ENCODE results near the gene CREB3L2. TPM values are rescaled to one million over a fixed set of nuclear protein-coding genes. Genes with fewer than 3 reads are reported as not detected.

Gene CREB3L2
- polyA plus RNA-seq, 3 donors, result 6.9 to 12.9 (median 11.9) TPM

DNA sequence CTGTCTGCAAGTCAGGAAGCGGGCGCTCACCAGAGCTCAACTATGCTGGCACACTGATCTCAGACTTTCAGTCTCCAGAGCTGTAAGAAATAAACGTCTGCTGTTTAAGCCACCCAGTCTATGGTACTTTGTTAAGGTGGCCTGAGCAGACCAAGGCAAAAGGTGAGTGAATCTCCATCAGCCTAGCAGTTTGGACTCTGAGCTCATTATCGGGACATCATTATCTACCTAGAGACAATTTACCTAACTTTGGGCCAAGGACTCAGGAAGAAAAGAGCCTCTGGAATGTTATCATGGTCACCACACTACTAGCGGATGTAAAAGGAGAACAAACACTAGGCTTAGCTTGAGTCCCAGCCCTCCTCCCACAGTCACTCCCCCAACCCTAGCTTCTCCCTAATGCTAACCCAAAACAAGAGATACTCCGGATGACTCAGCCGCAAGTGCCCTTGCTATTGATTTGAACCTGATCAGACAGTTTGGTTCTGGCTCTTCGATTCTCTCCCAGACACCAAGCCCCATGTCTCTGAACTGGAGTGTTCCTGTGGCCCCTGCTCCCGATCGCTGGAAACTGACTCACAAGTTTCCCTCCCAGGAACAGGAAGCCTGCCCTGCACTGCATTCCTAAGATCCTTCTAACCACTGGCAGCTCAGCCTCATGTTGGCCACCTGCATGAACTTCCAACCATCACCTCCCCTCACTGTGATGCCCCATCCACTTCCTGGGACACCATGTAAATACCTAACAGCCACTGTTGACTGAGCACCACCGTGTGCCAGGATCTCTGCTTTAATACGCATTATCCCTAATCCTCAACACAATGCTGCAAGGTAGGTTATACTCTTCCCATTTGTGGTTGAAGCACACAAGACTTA lies 34.5 kb downstream of the CREB3L2 start:
- Histone ChIP-seq H3K4me1 (ENCODE audit: control insufficient read depth in 1 of 2, insufficient read depth in 2 of 2, low read length in 2 of 2) (peaks cover 9 to 31% of the 10 kb centered on the region in 2 donors), H3K9ac (ENCODE audit: insufficient read depth, low read length, poor library complexity, severe bottlenecking) (no peak overlapping the region), H3K27me3 (ENCODE audit: control insufficient read depth in 2 of 2, insufficient read depth in 2 of 2, low read length in 2 of 2) (no peaks in the 10 kb centered on the region), H4K20me1 (ENCODE audit: insufficient read depth, low read length) (no peaks in the 10 kb centered on the region), H3K4me3 (replicated peaks in 1 of 3; ENCODE audit: low read depth in 2 of 3, low read length in 3 of 3) (no peak overlapping the region), H3K36me3 (replicated peaks in 1 of 2; ENCODE audit: control insufficient read depth in 1 of 2, insufficient read depth in 2 of 2, low read length in 2 of 2) (no peaks in the 10 kb centered on the region), H3K9me3 (replicated peaks in 1 of 2; ENCODE audit: control insufficient read depth in 1 of 2, insufficient read depth in 1 of 2, low read length in 2 of 2) (no peaks in the 10 kb centered on the region), H3K79me2 (ENCODE audit: insufficient read depth, low read length) (peaks cover 77% of the 10 kb centered on the region), H3K4me2 (replicated peaks; ENCODE audit: extremely low read depth, low read length, poor library complexity, severe bottlenecking) (no peak overlapping the region), H3K27ac (ENCODE audit: low read depth in 1 of 2, low read length in 2 of 2) (peak overlapping the region in 1 of 2 donors; percentile 24), H2AFZ (ENCODE audit: insufficient read depth, low read depth, low read length, poor library complexity, severe bottlenecking) (no peak overlapping the region)
- TF ChIP-seq, protein P1, sequence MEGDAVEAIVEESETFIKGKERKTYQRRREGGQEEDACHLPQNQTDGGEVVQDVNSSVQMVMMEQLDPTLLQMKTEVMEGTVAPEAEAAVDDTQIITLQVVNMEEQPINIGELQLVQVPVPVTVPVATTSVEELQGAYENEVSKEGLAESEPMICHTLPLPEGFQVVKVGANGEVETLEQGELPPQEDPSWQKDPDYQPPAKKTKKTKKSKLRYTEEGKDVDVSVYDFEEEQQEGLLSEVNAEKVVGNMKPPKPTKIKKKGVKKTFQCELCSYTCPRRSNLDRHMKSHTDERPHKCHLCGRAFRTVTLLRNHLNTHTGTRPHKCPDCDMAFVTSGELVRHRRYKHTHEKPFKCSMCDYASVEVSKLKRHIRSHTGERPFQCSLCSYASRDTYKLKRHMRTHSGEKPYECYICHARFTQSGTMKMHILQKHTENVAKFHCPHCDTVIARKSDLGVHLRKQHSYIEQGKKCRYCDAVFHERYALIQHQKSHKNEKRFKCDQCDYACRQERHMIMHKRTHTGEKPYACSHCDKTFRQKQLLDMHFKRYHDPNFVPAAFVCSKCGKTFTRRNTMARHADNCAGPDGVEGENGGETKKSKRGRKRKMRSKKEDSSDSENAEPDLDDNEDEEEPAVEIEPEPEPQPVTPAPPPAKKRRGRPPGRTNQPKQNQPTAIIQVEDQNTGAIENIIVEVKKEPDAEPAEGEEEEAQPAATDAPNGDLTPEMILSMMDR (IDR thresholded peaks at IDR 0.05), result no peak
- no peak for DNase-seq
- Mint-ChIP-seq H3K4me3 (no peak overlapping the region), H3K36me3 (peaks cover 6 to 7% of the 10 kb centered on the region in 2 donors), H3K27me3 (ENCODE audit: low read depth in 3 of 3) (no peaks in the 10 kb centered on the region), H3K4me1 (peaks cover 46% of the 10 kb centered on the region), H3K9me3 (peaks cover 0 to 6% (median 0%) of the 10 kb centered on the region in 7 donors), H3K27ac (peak overlapping the region in 5 of 7 donors; percentile 4 to 71 (median 67))
- intact Hi-C loops (cut with micrococcal nuclease), result no loop called here
- WGBS (ENCODE audit: insufficient coverage), result 67% methylated on average over 10 of the region's 12 CpGs

DNA sequence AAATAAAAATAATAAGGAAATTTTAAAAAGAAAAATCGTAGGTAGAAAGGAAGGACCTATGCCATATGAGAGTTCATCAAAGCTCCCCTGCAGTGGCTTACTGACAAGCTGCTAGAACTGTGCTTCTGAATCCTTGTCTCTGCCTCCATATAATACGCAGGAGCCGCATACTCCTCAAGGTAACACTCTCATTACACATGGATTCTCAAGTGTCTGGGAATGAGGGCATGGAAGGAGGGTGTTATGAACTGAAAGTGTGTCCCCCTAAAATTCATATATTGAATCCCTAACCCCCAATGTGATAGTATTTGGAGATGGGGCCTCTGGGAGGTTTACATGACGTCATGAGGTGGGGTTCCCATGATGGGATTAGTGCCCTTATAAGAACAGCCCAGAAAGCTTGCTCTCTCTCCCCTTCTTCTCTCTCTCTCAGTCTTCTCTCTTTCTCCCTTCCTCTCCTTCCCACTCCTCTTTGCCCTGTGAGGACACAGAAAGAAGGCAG lies 35.2 kb downstream of the CREB3L2 start:
- Histone ChIP-seq H4K20me1 (ENCODE audit: insufficient read depth, low read length) (peaks cover 3% of the 10 kb centered on the region), H3K4me3 (replicated peaks in 1 of 3; ENCODE audit: low read depth in 2 of 3, low read length in 3 of 3) (no peak overlapping the region), H3K9me3 (replicated peaks in 1 of 2; ENCODE audit: control insufficient read depth in 1 of 2, insufficient read depth in 1 of 2, low read length in 2 of 2) (no peaks in the 10 kb centered on the region), H3K4me2 (replicated peaks; ENCODE audit: extremely low read depth, low read length, poor library complexity, severe bottlenecking) (no peak overlapping the region), H3K4me1 (ENCODE audit: control insufficient read depth in 1 of 2, insufficient read depth in 2 of 2, low read length in 2 of 2) (peaks cover 12 to 35% of the 10 kb centered on the region in 2 donors), H3K36me3 (replicated peaks in 1 of 2; ENCODE audit: control insufficient read depth in 1 of 2, insufficient read depth in 2 of 2, low read length in 2 of 2) (no peaks in the 10 kb centered on the region), H3K27me3 (ENCODE audit: control insufficient read depth in 2 of 2, insufficient read depth in 2 of 2, low read length in 2 of 2) (no peaks in the 10 kb centered on the region), H3K79me2 (ENCODE audit: insufficient read depth, low read length) (peaks cover 74% of the 10 kb centered on the region), H2AFZ (ENCODE audit: insufficient read depth, low read depth, low read length, poor library complexity, severe bottlenecking) (no peak overlapping the region), H3K27ac (ENCODE audit: low read depth in 1 of 2, low read length in 2 of 2) (peak overlapping the region in 1 of 2 donors; percentile 24), H3K9ac (ENCODE audit: insufficient read depth, low read length, poor library complexity, severe bottlenecking) (no peak overlapping the region)
- H3K27ac Mint-ChIP-seq, result peak overlapping the region in 5 of 7 donors; percentile 4 to 71 (median 67)
- DNase-seq, result no peak
- no peak overlapping the region for H3K4me3 Mint-ChIP-seq
- H3K4me1 Mint-ChIP-seq, result peaks cover 53% of the 10 kb centered on the region
- H3K9me3 Mint-ChIP-seq, result peaks cover 0 to 6% (median 0%) of the 10 kb centered on the region in 7 donors
- WGBS (ENCODE audit: insufficient coverage), result no CpG with 5 or more reads among the region's 4 CpGs
- H3K27me3 Mint-ChIP-seq (ENCODE audit: low read depth in 3 of 3), result peaks cover 0 to under 1% (median 0%) of the 10 kb centered on the region in 3 donors
- intact Hi-C loops (cut with micrococcal nuclease), result no loop called here
- peaks cover 6 to 7% of the 10 kb centered on the region in 2 donors for H3K36me3 Mint-ChIP-seq
- TF ChIP-seq, protein P1 (IDR thresholded peaks at IDR 0.05), result no peak

Data from CD14-positive monocyte (primary cell).